ENCODE results near the gene ADGRD1.

Gene ADGRD1

DNA sequence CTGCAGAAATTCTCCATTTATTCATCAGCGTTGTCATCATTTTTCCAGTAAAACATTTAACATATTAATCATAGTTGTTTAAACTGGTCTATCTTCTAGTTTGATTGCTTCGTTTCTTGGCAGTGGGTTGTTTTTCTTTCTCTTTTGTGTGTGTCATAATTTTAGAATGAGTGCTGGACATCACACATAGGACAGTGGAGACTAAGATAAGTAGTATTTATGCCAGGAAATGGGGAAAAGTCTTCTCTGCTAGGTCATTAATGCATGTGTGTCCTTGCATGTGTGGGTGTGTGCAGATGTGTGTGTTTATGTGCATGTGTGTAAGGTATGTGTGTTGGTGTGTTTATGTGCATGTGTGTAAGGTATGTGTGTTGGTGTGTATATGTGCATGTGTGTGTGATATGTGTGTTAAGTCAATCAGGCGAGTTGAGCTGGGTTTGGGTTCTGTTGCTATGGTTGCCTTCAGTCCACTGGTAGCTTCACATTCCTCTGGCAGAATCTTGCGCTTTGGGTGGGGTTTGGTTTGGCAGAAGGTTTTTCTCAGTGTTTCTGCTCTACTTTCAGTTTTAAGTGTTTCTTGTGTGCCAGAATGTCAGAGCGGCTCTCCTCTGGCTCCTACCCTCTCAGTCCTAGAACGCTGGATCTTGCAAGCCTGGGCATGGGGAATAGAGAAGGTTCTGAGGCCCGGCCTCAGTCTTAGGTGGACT is 7.8 kb upstream of the ADGRD1 start:
- no peak overlapping the region for H3K27ac ChIP-seq (ENCODE audit: low read depth, low read length)
- H3K9me3 ChIP-seq (ENCODE audit: control insufficient read depth, insufficient read depth, low read length), result no peaks in the 10 kb centered on the region
- TF ChIP-seq, protein P1, sequence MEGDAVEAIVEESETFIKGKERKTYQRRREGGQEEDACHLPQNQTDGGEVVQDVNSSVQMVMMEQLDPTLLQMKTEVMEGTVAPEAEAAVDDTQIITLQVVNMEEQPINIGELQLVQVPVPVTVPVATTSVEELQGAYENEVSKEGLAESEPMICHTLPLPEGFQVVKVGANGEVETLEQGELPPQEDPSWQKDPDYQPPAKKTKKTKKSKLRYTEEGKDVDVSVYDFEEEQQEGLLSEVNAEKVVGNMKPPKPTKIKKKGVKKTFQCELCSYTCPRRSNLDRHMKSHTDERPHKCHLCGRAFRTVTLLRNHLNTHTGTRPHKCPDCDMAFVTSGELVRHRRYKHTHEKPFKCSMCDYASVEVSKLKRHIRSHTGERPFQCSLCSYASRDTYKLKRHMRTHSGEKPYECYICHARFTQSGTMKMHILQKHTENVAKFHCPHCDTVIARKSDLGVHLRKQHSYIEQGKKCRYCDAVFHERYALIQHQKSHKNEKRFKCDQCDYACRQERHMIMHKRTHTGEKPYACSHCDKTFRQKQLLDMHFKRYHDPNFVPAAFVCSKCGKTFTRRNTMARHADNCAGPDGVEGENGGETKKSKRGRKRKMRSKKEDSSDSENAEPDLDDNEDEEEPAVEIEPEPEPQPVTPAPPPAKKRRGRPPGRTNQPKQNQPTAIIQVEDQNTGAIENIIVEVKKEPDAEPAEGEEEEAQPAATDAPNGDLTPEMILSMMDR (IDR thresholded peaks at IDR 0.05; ENCODE audit: low read depth, low read length, poor library complexity, severe bottlenecking), result no peak
- no peak for TF ChIP-seq EZH2phosphoT487 (IDR thresholded peaks at IDR 0.05; ENCODE audit: borderline replicate concordance, low read length)
- no peaks in the 10 kb centered on the region for H4K20me1 ChIP-seq (ENCODE audit: control insufficient read depth, insufficient read depth, low read depth, low read length)
- no peaks in the 10 kb centered on the region for H3F3A ChIP-seq (ENCODE audit: control insufficient read depth, insufficient read depth)
- H3K4me3 ChIP-seq (ENCODE audit: low read length), result no peak overlapping the region
- H3K36me3 ChIP-seq (ENCODE audit: control insufficient read depth, low read length), result no peaks in the 10 kb centered on the region
- no peaks in the 10 kb centered on the region for H3K27me3 ChIP-seq (ENCODE audit: control insufficient read depth, low read length)
- no peaks in the 10 kb centered on the region for H3K79me2 ChIP-seq (ENCODE audit: control insufficient read depth, low read length)
- no peak overlapping the region for H3K4me2 ChIP-seq (ENCODE audit: low read length)
- peaks cover 6% of the 10 kb centered on the region for H3K4me1 ChIP-seq (ENCODE audit: control insufficient read depth, low read length)
- H3K9me2 ChIP-seq (replicated peaks; ENCODE audit: control insufficient read depth, low read length), result no peaks in the 10 kb centered on the region

DNA sequence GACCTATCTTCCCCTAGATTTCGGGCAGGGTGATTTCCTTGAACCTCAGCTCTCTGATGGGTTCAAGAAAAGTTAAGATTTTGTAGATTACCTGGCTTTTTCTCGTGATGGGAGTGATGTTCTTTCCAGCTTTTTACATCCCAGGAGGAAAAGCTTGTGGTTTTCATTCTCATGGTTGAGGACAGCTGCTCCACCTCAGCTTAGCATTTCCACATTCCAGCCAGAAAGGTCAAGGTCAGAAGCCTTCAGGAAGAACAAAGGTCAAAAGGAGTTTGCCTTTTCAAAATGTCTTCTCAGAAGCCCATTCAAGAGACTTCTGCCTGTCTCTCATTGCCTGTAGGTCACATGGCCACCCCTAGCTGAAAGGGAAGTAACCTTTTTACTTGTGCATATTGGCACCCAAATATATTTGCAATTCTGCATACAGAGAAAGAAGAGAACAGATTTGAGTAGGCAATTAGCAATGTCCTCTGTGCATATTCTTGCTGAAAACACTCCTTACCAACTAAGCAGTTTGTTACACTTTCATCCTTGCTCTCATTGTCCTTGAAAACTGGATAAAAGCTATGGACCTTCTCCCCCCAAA is 6.6 kb upstream of the ADGRD1 start:
- H3K4me1 ChIP-seq (ENCODE audit: control insufficient read depth, low read length), result peaks cover 6% of the 10 kb centered on the region
- H3K9me2 ChIP-seq (replicated peaks; ENCODE audit: control insufficient read depth, low read length), result no peaks in the 10 kb centered on the region
- H3K79me2 ChIP-seq (ENCODE audit: control insufficient read depth, low read length), result no peaks in the 10 kb centered on the region
- H3K27me3 ChIP-seq (ENCODE audit: control insufficient read depth, low read length), result no peaks in the 10 kb centered on the region
- H3K27ac ChIP-seq (ENCODE audit: low read depth, low read length), result no peak overlapping the region
- no peak overlapping the region for H3K4me3 ChIP-seq (ENCODE audit: low read length)
- H3F3A ChIP-seq (ENCODE audit: control insufficient read depth, insufficient read depth), result no peaks in the 10 kb centered on the region
- TF ChIP-seq EZH2phosphoT487 (IDR thresholded peaks at IDR 0.05; ENCODE audit: borderline replicate concordance, low read length), result no peak
- TF ChIP-seq, protein P1 (IDR thresholded peaks at IDR 0.05; ENCODE audit: low read depth, low read length, poor library complexity, severe bottlenecking), result no peak
- H4K20me1 ChIP-seq (ENCODE audit: control insufficient read depth, insufficient read depth, low read depth, low read length), result no peaks in the 10 kb centered on the region
- no peaks in the 10 kb centered on the region for H3K36me3 ChIP-seq (ENCODE audit: control insufficient read depth, low read length)
- H3K9me3 ChIP-seq (ENCODE audit: control insufficient read depth, insufficient read depth, low read length), result no peaks in the 10 kb centered on the region
- no peak overlapping the region for H3K4me2 ChIP-seq (ENCODE audit: low read length)

DNA sequence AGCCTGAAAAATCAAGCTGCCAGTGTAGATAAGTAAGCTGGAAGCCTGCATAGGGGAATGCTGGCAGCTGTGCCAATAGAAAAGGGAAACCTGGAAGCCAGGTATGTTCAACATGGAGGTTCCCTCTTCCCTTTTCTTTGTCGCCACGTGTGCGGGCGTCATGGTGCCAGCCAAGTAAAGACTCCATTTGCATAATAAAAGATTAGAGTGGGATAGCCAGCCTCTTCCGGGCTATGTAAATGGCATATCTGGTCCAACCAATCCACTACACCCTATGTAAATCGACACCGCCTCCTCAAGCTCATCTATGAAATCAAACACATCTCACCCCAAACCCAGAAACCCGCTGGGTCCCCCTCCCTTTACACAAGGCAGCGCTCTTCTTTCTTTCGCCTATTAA is 5.6 kb upstream of the ADGRD1 start:
- Histone ChIP-seq H3F3A (ENCODE audit: control insufficient read depth, insufficient read depth) (0 out of 2 replicates have a peak, but pooled peaks cover 3% of the 10 kb centered on the region), H3K27ac (ENCODE audit: low read depth, low read length) (no peak overlapping the region), H3K9me2 (replicated peaks; ENCODE audit: control insufficient read depth, low read length) (no peaks in the 10 kb centered on the region), H4K20me1 (ENCODE audit: control insufficient read depth, insufficient read depth, low read depth, low read length) (no peaks in the 10 kb centered on the region), H3K4me3 (ENCODE audit: low read length) (no peak overlapping the region), H3K27me3 (ENCODE audit: control insufficient read depth, low read length) (no peaks in the 10 kb centered on the region), H3K4me1 (ENCODE audit: control insufficient read depth, low read length) (peaks cover 13% of the 10 kb centered on the region), H3K36me3 (ENCODE audit: control insufficient read depth, low read length) (no peaks in the 10 kb centered on the region), H3K9me3 (ENCODE audit: control insufficient read depth, insufficient read depth, low read length) (no peaks in the 10 kb centered on the region), H3K4me2 (ENCODE audit: low read length) (no peak overlapping the region), H3K79me2 (ENCODE audit: control insufficient read depth, low read length) (no peaks in the 10 kb centered on the region)
- TF ChIP-seq, protein P1 (IDR thresholded peaks at IDR 0.05; ENCODE audit: low read depth, low read length, poor library complexity, severe bottlenecking), result no peak
- no peak for TF ChIP-seq EZH2phosphoT487 (IDR thresholded peaks at IDR 0.05; ENCODE audit: borderline replicate concordance, low read length)
